HepG2 (cell line): ENCODE measurements around the gene RNF126. TPM values are rescaled to one million over a fixed set of nuclear protein-coding genes. Genes with fewer than 3 reads are reported as not detected.
A peak's percentile ranks its signal among the peaks of the same experiment; 100 is the strongest.

ENCODE experiments used
- ARNT2 ChIP-seq: sonication (generic); formaldehyde crosslinking; IDR thresholded peaks from 2 replicates; pipeline ENCODE4 v1.8.0; 2022; ENCODE audit warnings: mild to moderate bottlenecking, low read depth, missing genetic modification reagents, moderate library complexity
- CCDC6 ChIP-seq: sonication (generic); formaldehyde crosslinking; IDR thresholded peaks from 2 replicates; pipeline ENCODE4 v1.8.1; 2022; ENCODE audit warnings: mild to moderate bottlenecking, missing genetic modification reagents, moderate library complexity
- HMG20A ChIP-seq: IDR thresholded peaks from 2 replicates; pipeline ENCODE4 v1.6.1; 2016; ENCODE audit warnings: borderline replicate concordance
- KDM6A ChIP-seq: IDR thresholded peaks from 2 replicates; pipeline ENCODE4 v1.6.1; 2016; ENCODE audit warnings: low read depth
- MXI1 ChIP-seq: IDR thresholded peaks from 3 replicates; pipeline ENCODE4 v1.6.1; 2012; ENCODE audit warnings: low read depth, low read length, inconsistent platforms, borderline replicate concordance
- PCBP2 ChIP-seq: fragments of 200-400 bp; formaldehyde crosslinking; optimal IDR thresholded peaks from 2 replicates; pipeline ENCODE3; 2018; ENCODE audit warnings: low read length, low read depth; ENCODE audit not compliant: poor library complexity, severe bottlenecking
- POLR2A ChIP-seq, 2 experiments: IDR thresholded peaks; 2 replicates each; pipeline ENCODE4 v1.6.1; 2011; ENCODE audit warnings: low read depth in 2 of 2, low read length in 2 of 2, mild to moderate bottlenecking in 1 of 2, moderate library complexity in 1 of 2; ENCODE audit not compliant: insufficient read depth in 1 of 2
- SAP130 ChIP-seq: IDR thresholded peaks from 2 replicates; pipeline ENCODE4 v1.6.1; 2016; ENCODE audit warnings: low read depth
- SP4 ChIP-seq: sonication (generic); formaldehyde crosslinking; IDR thresholded peaks from 2 replicates; pipeline ENCODE4 v1.8.1; 2023; ENCODE audit warnings: mild to moderate bottlenecking, missing genetic modification reagents
- STAG1 ChIP-seq: sonication (generic); formaldehyde crosslinking; IDR thresholded peaks from 2 replicates; pipeline ENCODE4 v1.4.0; 2020; ENCODE audit warnings: missing genetic modification reagents
- ZFY ChIP-seq: sonication (generic); formaldehyde crosslinking; IDR thresholded peaks from 2 replicates; pipeline ENCODE4 v1.4.0; 2020; ENCODE audit warnings: missing genetic modification reagents
- ZNF205 ChIP-seq: IDR thresholded peaks from 2 replicates; pipeline ENCODE4 v1.6.1; 2018; ENCODE audit warnings: missing biosample characterization, missing genetic modification reagents
- ZNF225 ChIP-seq: sonication (generic); formaldehyde crosslinking; IDR thresholded peaks from 2 replicates; pipeline ENCODE4 v1.4.0; 2020; ENCODE audit warnings: mild to moderate bottlenecking, missing genetic modification reagents
- polyA plus RNA-seq, 8 experiments: library from polyadenylated mRNA; depleted of rRNA in 3 of 8; stranded (reverse) in 7 of 8; unstranded in 1 of 8; fragments of >200 nt; fragmentation: Illumina TruSeq in 4 of 8; extraction: Trizol in 4 of 8; gene quantifications; 2 replicates each; pipeline versions ENCODE4 v1.2.1 to v1.2.3, GENCODE V29; 2011 to 2016; ENCODE audit warnings: low read depth in 4 of 8, missing spikeins in 1 of 8, mixed read lengths in 1 of 8; ENCODE audit not compliant: insufficient read depth in 1 of 8
- total RNA-seq, 5 experiments: library from RNA; depleted of rRNA; stranded (reverse); fragments of >200 nt; fragmentation: Illumina TruSeq; extraction: Trizol; gene quantifications; 2 replicates each; pipeline ENCODE4 v1.2.3, GENCODE V29; 2016; ENCODE audit warnings: low read depth in 1 of 5
- TF ChIP-seq, protein P1 (sequence below): IDR thresholded peaks from 2 replicates; pipeline ENCODE4 v1.6.1; 2016; ENCODE audit warnings: missing compliant biosample characterization, missing genetic modification reagents, borderline replicate concordance

RNF126 gene
- total and polyA plus RNA-seq, 2 of the 13 experiments (the other 11 are each of a cell fraction or from before 2014, with no cell fraction given) = 23.2 to 34.0 TPM

GRCh38 chr19:680287-681028 lies 17.4 kb upstream of the RNF126 start (continued):
- peak; percentile 70; the same call in 1 of the 2 replicates for TF ChIP-seq ZNF205 (CRISPR knock-in tag)
- TF ChIP-seq STAG1 = peak; percentile 28
- TF ChIP-seq SP4 (CRISPR knock-in tag) = peak; percentile 81
- TF ChIP-seq ARNT2 (CRISPR knock-in tag) = peak; percentile 88
- TF ChIP-seq KDM6A (CRISPR knock-in tag) = no peak
- TF ChIP-seq MXI1 = peak; percentile 42; the same call in 1 of the 3 replicates
- TF ChIP-seq CCDC6 = peak; percentile 74; the same call in 1 of the 2 replicates
- TF ChIP-seq ZFY = peak; percentile 84
- no peak for TF ChIP-seq ZNF225 (CRISPR knock-in tag)
- TF ChIP-seq, protein P1, sequence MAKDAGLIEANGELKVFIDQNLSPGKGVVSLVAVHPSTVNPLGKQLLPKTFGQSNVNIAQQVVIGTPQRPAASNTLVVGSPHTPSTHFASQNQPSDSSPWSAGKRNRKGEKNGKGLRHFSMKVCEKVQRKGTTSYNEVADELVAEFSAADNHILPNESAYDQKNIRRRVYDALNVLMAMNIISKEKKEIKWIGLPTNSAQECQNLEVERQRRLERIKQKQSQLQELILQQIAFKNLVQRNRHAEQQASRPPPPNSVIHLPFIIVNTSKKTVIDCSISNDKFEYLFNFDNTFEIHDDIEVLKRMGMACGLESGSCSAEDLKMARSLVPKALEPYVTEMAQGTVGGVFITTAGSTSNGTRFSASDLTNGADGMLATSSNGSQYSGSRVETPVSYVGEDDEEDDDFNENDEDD (CRISPR knock-in tag) = peak; percentile 63; the same call in 1 of the 2 replicates
- TF ChIP-seq SAP130 = peak; percentile 59; the same call in 1 of the 2 replicates
- TF ChIP-seq PCBP2 = no peak
- no peak for TF ChIP-seq HMG20A (CRISPR knock-in tag)
- peak; percentile 58 to 83 for TF ChIP-seq POLR2A (IDR thresholded peaks at IDR 0.05; ENCODE audit: insufficient read depth in 1 of 2, low read depth in 2 of 2, low read length in 2 of 2)
- TF ChIP-seq, all 625 proteins: peak for 95
